Panc1 (cell line): ENCODE results near the gene CSE1L. TPM values are rescaled to one million over a fixed set of nuclear protein-coding genes. Genes with fewer than 3 reads are reported as not detected.

ENCODE experiments used
- ATAC-seq: fragments of 200-7000 bp; cut with Tn5 transposase; 2 replicates; pipeline ENCODE4 v1.9.1; 2020; ENCODE audit warnings: mild to moderate bottlenecking, moderate library complexity
- BruUV-seq: library from RNA; stranded (reverse); fragments of 400-500 nt; replicated peaks from 2 replicates; lab custom pipeline; 2021; lab: Mats Ljungman, UMichigan
- CTCF ChIA-PET: fragments of 300-600 bp; sonication (Branson Sonifier 250); formaldehyde crosslinking; loops from one replicate; lab custom pipeline; 2022; ENCODE audit warnings: antibody characterized with exemption; lab: Charles Lee
- POLR2A ChIA-PET: fragments of 300-600 bp; sonication (Branson Sonifier 250); formaldehyde crosslinking; loops from one replicate; lab custom pipeline; 2022; ENCODE audit warnings: antibody characterized with exemption; lab: Charles Lee
- DNase-seq: peaks from one replicate; pipeline ENCODE4 v3.0.0-alpha.2; 2010; ENCODE audit warnings: low read depth, low spot score
- H3K27ac ChIP-seq: 2 replicates; pipeline ENCODE4 v1.5.1; 2011; ENCODE audit warnings: mild to moderate bottlenecking, low read length, inconsistent platforms
- H3K27me3 ChIP-seq: fragments of 200-500 bp; sonication (Bioruptor generic); 2 replicates; pipeline ENCODE4 v1.6.0; 2014; ENCODE audit warnings: low read length, inconsistent platforms; ENCODE audit not compliant: control insufficient read depth, insufficient read depth
- H3K36me3 ChIP-seq: fragments of 200-500 bp; sonication (Bioruptor generic); 2 replicates; pipeline ENCODE4 v1.5.1; 2014; ENCODE audit warnings: inconsistent platforms, mild to moderate bottlenecking, low read length, moderate library complexity; ENCODE audit not compliant: control insufficient read depth, insufficient read depth
- H3K4me1 ChIP-seq: 2 replicates; pipeline ENCODE4 v1.5.1; 2011; ENCODE audit warnings: inconsistent platforms, mild to moderate bottlenecking, low read length, moderate library complexity; ENCODE audit not compliant: control insufficient read depth, insufficient read depth
- H3K4me3 ChIP-seq, 2 experiments: 2 replicates each; pipeline ENCODE4 v1.5.1; 2011 to 2012; ENCODE audit warnings: low read depth in 2 of 2, low read length in 2 of 2, mild to moderate bottlenecking in 2 of 2, inconsistent platforms in 1 of 2, moderate library complexity in 1 of 2
- H3K9me3 ChIP-seq: fragments of 200-500 bp; sonication (Bioruptor generic); 2 replicates; pipeline ENCODE4 v1.5.1; 2014; ENCODE audit warnings: low read depth, mild to moderate bottlenecking, inconsistent platforms, low read length, moderate library complexity; ENCODE audit not compliant: control insufficient read depth, insufficient read depth
- POLR2AphosphoS5 ChIP-seq: IDR thresholded peaks from 2 replicates; pipeline ENCODE4 v1.6.1; 2012; ENCODE audit warnings: mild to moderate bottlenecking, low read depth, low read length, moderate library complexity
- SIN3A ChIP-seq: IDR thresholded peaks from 2 replicates; pipeline ENCODE4 v1.6.1; 2012; ENCODE audit warnings: low read depth, mild to moderate bottlenecking, low read length, moderate library complexity, borderline replicate concordance; ENCODE audit not compliant: insufficient read depth
- TCF7L2 ChIP-seq: IDR thresholded peaks from 2 replicates; pipeline ENCODE4 v1.6.1; 2011; ENCODE audit warnings: mild to moderate bottlenecking, low read depth, low read length, inconsistent platforms
- in situ Hi-C: cut with HindIII; loops from 2 replicates; pipeline ENCODE4 v1.10.0; 2016; ENCODE audit warnings: low sequenced_read_pairs, low pct_unique_long_range_greater_than_20kb
- intact Hi-C: fragments of 100-400 bp; cut with micrococcal nuclease; formaldehyde crosslinking; loops from one replicate; pipeline ENCODE4 v1.10.0; 2022; ENCODE audit not compliant: unreplicated experiment
- total RNA-seq: library from RNA; stranded (reverse); gene quantifications from one replicate; pipeline ENCODE4 v1.2.1, GENCODE V29; 2021; ENCODE audit not compliant: unreplicated experiment
- TF ChIP-seq, protein P1 (sequence below), 2 experiments: IDR thresholded peaks; 2 replicates each; pipeline ENCODE4 v1.6.1; 2011 to 2012; ENCODE audit warnings: low read depth in 2 of 2, control low read depth in 1 of 2, low read length in 1 of 2, mild to moderate bottlenecking in 1 of 2, moderate library complexity in 1 of 2; ENCODE audit not compliant: insufficient read depth in 1 of 2
- TF ChIP-seq, protein P2 (sequence below): fragments of 450-650 bp; IDR thresholded peaks from 2 replicates; pipeline ENCODE4 v1.5.1; 2017; ENCODE audit warnings: mild to moderate bottlenecking

Gene CSE1L
- total RNA-seq, 1 experiment from 2014 or later: 133 TPM

DNA sequence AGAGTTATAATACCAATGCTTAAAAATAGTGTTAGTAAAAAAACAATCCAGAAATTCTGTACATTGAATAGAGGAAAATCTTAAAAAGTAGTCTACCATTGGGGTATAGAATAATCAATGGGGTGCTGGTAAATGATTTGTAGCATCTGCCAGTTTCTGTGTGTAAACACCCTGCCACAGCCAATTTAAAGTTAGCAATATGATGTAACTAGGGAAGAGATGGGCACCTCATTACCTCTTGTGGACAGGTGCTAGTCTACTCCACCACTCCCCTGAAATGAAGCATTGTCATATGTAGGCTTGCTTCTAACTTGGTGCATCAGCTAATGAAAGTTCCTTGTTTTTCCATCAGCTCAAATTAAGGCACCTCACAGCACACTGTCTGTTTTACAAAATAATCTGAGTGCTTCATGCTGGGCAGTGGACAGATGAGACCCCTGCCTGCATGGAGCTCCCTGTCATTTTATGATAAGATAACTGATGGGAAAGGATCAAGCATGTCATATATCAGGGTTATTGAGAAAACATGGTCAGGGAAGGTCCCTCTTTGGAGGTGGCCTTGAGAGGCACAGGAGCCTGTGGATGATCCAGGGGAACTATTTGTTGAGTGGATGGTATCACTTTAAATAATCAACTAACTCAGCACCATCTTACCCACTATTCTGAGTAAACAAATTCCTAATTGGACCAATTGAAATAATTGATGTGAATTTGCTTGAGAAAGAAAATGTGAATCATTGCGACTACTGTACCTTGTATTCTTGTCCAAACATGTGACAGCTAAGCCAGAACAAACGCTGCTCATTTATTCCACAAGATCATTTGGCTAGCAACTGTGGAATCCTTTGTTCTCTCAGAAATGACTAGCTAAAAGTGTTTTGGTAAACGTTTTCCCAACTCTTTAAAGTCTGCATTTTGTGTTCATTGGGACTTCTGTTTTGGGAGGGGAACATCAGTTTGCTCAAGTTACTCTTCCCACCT lies 45.9 kb upstream of the CSE1L start:
- no peak overlapping the region for H3K27ac ChIP-seq
- H3K27me3 ChIP-seq: no peaks in the 10 kb centered on the region
- TF ChIP-seq, protein P1, sequence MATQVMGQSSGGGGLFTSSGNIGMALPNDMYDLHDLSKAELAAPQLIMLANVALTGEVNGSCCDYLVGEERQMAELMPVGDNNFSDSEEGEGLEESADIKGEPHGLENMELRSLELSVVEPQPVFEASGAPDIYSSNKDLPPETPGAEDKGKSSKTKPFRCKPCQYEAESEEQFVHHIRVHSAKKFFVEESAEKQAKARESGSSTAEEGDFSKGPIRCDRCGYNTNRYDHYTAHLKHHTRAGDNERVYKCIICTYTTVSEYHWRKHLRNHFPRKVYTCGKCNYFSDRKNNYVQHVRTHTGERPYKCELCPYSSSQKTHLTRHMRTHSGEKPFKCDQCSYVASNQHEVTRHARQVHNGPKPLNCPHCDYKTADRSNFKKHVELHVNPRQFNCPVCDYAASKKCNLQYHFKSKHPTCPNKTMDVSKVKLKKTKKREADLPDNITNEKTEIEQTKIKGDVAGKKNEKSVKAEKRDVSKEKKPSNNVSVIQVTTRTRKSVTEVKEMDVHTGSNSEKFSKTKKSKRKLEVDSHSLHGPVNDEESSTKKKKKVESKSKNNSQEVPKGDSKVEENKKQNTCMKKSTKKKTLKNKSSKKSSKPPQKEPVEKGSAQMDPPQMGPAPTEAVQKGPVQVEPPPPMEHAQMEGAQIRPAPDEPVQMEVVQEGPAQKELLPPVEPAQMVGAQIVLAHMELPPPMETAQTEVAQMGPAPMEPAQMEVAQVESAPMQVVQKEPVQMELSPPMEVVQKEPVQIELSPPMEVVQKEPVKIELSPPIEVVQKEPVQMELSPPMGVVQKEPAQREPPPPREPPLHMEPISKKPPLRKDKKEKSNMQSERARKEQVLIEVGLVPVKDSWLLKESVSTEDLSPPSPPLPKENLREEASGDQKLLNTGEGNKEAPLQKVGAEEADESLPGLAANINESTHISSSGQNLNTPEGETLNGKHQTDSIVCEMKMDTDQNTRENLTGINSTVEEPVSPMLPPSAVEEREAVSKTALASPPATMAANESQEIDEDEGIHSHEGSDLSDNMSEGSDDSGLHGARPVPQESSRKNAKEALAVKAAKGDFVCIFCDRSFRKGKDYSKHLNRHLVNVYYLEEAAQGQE (IDR thresholded peaks at IDR 0.05; ENCODE audit: insufficient read depth in 1 of 2, low read depth in 2 of 2, low read length in 1 of 2): no peak
- TF ChIP-seq POLR2AphosphoS5: no peak
- TF ChIP-seq TCF7L2: no peak
- no peak for TF ChIP-seq SIN3A
- TF ChIP-seq, protein P2, sequence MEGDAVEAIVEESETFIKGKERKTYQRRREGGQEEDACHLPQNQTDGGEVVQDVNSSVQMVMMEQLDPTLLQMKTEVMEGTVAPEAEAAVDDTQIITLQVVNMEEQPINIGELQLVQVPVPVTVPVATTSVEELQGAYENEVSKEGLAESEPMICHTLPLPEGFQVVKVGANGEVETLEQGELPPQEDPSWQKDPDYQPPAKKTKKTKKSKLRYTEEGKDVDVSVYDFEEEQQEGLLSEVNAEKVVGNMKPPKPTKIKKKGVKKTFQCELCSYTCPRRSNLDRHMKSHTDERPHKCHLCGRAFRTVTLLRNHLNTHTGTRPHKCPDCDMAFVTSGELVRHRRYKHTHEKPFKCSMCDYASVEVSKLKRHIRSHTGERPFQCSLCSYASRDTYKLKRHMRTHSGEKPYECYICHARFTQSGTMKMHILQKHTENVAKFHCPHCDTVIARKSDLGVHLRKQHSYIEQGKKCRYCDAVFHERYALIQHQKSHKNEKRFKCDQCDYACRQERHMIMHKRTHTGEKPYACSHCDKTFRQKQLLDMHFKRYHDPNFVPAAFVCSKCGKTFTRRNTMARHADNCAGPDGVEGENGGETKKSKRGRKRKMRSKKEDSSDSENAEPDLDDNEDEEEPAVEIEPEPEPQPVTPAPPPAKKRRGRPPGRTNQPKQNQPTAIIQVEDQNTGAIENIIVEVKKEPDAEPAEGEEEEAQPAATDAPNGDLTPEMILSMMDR: no peak
- intact Hi-C loops: no loop called here
- CTCF ChIA-PET: no interaction called here
- DNase-seq: no peak
- 0 out of 2 replicates have a peak, but pooled peaks cover 8% of the 10 kb centered on the region for H3K36me3 ChIP-seq
- POLR2A ChIA-PET: no interaction called here
- no peaks in the 10 kb centered on the region for H3K9me3 ChIP-seq
- ATAC-seq: no peak
- H3K4me3 ChIP-seq: no peak overlapping the region
- in situ Hi-C loops: no loop called here
- no peaks in the 10 kb centered on the region for H3K4me1 ChIP-seq
- no TSS peak for BruUV-seq

DNA sequence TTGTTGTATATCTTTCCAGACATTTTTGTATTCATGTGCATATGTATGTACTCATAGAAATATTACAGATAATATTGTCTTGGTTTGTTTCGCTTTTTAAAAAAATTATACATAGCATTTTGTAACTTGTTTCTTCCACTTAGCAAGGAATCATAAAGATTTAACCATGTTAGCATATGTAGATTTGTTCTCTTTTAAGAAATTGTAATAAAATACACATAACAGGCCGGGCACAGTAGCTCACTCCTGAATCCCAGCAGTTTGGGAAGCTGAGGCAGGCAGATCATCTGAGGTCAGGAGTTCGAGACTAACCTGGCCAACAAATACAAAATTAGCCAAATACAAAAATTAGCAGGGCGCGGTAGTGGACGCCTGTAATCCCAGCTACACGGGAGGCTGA lies 44.4 kb upstream of the CSE1L start:
- TF ChIP-seq POLR2AphosphoS5 (no peak), TCF7L2 (no peak), SIN3A (no peak)
- TF ChIP-seq, protein P2: no peak
- TF ChIP-seq, protein P1 (IDR thresholded peaks at IDR 0.05; ENCODE audit: insufficient read depth in 1 of 2, low read depth in 2 of 2, low read length in 1 of 2): no peak
- no peak for DNase-seq
- Histone ChIP-seq H3K36me3 (no peaks in the 10 kb centered on the region), H3K27me3 (no peaks in the 10 kb centered on the region), H3K4me3 (no peak overlapping the region), H3K9me3 (no peaks in the 10 kb centered on the region), H3K4me1 (no peaks in the 10 kb centered on the region), H3K27ac (no peak overlapping the region)
- POLR2A ChIA-PET: no interaction called here
- ATAC-seq: no peak
- in situ Hi-C loops: no loop called here
- intact Hi-C loops: no loop called here
- BruUV-seq: no TSS peak
- CTCF ChIA-PET: no interaction called here
